ENCODE measurements around the gene CNN2. TPM values are rescaled to one million over a fixed set of nuclear protein-coding genes. Genes with fewer than 3 reads are reported as not detected.

CNN2 gene
- total and polyA plus RNA-seq, 8 donors = 20.4 to 73.8 (median 53.5) TPM

GRCh38 chr19:1018393-1018792, 8.0 kb upstream of the CNN2 start:
- Histone ChIP-seq H3K4me3 (no peak overlapping the region), H3K27me3 (no peaks in the 10 kb centered on the region), H3K36me3 (peaks cover 0 to 9% (median 0%) of the 10 kb centered on the region in 3 donors), H3K9me3 (no peaks in the 10 kb centered on the region), H3K4me1 (peaks cover 26 to 40% (median 34%) of the 10 kb centered on the region in 3 donors), H3K27ac (no peak overlapping the region)
- no peak for DNase-seq
- no peak for FAIRE-seq
- intact Hi-C loops (cut with DNase I) = no loop called here
- WGBS, 2 donors = 51 to 52% methylated on average over 5 of the region's 5 CpGs
- no peak for ATAC-seq
- no peak for TF ChIP-seq CTCF (IDR thresholded peaks at IDR 0.05)

GRCh38 chr19:1018932-1019615, 7.3 kb upstream of the CNN2 start:
- Histone ChIP-seq H3K27me3 (no peaks in the 10 kb centered on the region), H3K36me3 (peaks cover 0 to 2% (median 0%) of the 10 kb centered on the region in 3 donors), H3K4me3 (peak overlapping the region in 3 of 4 donors; percentile 76 to 81 (median 81)), H3K4me1 (peaks cover 26 to 40% (median 34%) of the 10 kb centered on the region in 3 donors), H3K9me3 (no peaks in the 10 kb centered on the region), H3K27ac (no peak overlapping the region)
- WGBS, 2 donors = 20 to 33% methylated on average over 17 of the region's 17 CpGs
- intact Hi-C loops (cut with DNase I) = no loop called here
- peak in 2 of 6 donors; percentile 42 to 78 for DNase-seq
- no peak for FAIRE-seq
- TF ChIP-seq CTCF (IDR thresholded peaks at IDR 0.05) = no peak
- ATAC-seq = no peak

GRCh38 chr19:1019616-1019961, 6.8 kb upstream of the CNN2 start:
- Histone ChIP-seq H3K4me1 (peaks cover 26 to 40% (median 34%) of the 10 kb centered on the region in 3 donors), H3K27me3 (no peaks in the 10 kb centered on the region), H3K9me3 (no peaks in the 10 kb centered on the region), H3K36me3 (no peaks in the 10 kb centered on the region), H3K4me3 (peak overlapping the region; percentile 64 to 81 (median 78)), H3K27ac (peak overlapping the region in 2 of 4 donors; percentile 17 to 35)
- 30 to 36% methylated on average over 18 of the region's 18 CpGs for WGBS, 2 donors
- intact Hi-C loops (cut with DNase I) = no loop called here
- no peak for FAIRE-seq
- peak in 2 of 6 donors; percentile 47 to 81 for DNase-seq
- no peak for ATAC-seq
- TF ChIP-seq CTCF (IDR thresholded peaks at IDR 0.05) = no peak

GRCh38 chr19:1019980-1020867, 6.2 kb upstream of the CNN2 start:
- no peak for FAIRE-seq

More at GRCh38 chr19:1019980-1020867, 6.2 kb upstream of the CNN2 start:
- 1 to 3% methylated on average over 55 to 60 of the region's 60 CpGs for WGBS, 2 donors
- DNase-seq (peak in 4 of 6 donors; percentile 59 to 88 (median 68)), ATAC-seq (no peak)
- TF ChIP-seq CTCF (IDR thresholded peaks at IDR 0.05) = no peak
- intact Hi-C loops (cut with DNase I) = no loop called here
- Histone ChIP-seq H3K9me3 (no peaks in the 10 kb centered on the region), H3K27me3 (no peaks in the 10 kb centered on the region), H3K4me3 (peak overlapping the region; percentile 64 to 81 (median 78)), H3K4me1 (peaks cover 26 to 40% (median 34%) of the 10 kb centered on the region in 3 donors), H3K27ac (peak overlapping the region; percentile 76 to 93 (median 88)), H3K36me3 (no peaks in the 10 kb centered on the region)

All from pancreas (tissue), 10 donors.